CD4-positive, CD25-positive, alpha-beta regulatory T cell (primary cell): ENCODE results near the gene C5AR2. TPM values are rescaled to one million over a fixed set of nuclear protein-coding genes. Genes with fewer than 3 reads are reported as not detected.

ENCODE experiments used
- ATAC-seq, 2 donors: fragments of 150-1000 bp; cut with Tn5 transposase; one replicate each; pipeline ENCODE4 v1.10.0; 2021; ENCODE audit warnings: low read depth in 2 of 2, moderate number of reproducible peaks in 2 of 2, moderate library complexity in 1 of 2
- DNase-seq, 3 donors: peaks; one replicate each; pipeline versions ENCODE4 v3.0.0 to v3.0.0-alpha.2; 2012 to 2022; ENCODE audit warnings: mixed read lengths in 1 of 3
- H3K27ac ChIP-seq: one replicate; pipeline ENCODE4 v1.7.0; 2013; ENCODE audit warnings: mild to moderate bottlenecking, low read length; ENCODE audit not compliant: insufficient read depth, poor library complexity, severe bottlenecking
- H3K27me3 ChIP-seq: one replicate; pipeline ENCODE4 v1.7.0; 2013; ENCODE audit warnings: low read length; ENCODE audit not compliant: control insufficient read depth, insufficient read depth
- H3K36me3 ChIP-seq: one replicate; pipeline ENCODE4 v1.7.0; 2013; ENCODE audit warnings: mild to moderate bottlenecking, low read length, moderate library complexity; ENCODE audit not compliant: control insufficient read depth, insufficient read depth
- H3K4me1 ChIP-seq: 2 replicates; pipeline ENCODE4 v1.7.0; 2013; ENCODE audit warnings: mild to moderate bottlenecking, low read length; ENCODE audit not compliant: insufficient read depth, control insufficient read depth, poor library complexity, severe bottlenecking
- H3K4me3 ChIP-seq: one replicate; pipeline ENCODE4 v1.7.0; 2013; ENCODE audit warnings: low read depth, mild to moderate bottlenecking, low read length, moderate library complexity
- H3K9me3 ChIP-seq, 2 experiments: 1 replicate in 1 of 2; 2 replicates in 1 of 2; pipeline ENCODE4 v1.7.0; 2013; ENCODE audit warnings: low read length in 2 of 2, mild to moderate bottlenecking in 1 of 2, moderate library complexity in 1 of 2; ENCODE audit not compliant: control insufficient read depth in 2 of 2
- H3K27ac Mint-ChIP-seq, 3 donors: one replicate each; pipeline ENCODE4 v1.8.0; 2020 to 2022; ENCODE audit warnings: mild to moderate bottlenecking in 3 of 3, mixed read lengths in 3 of 3, moderate library complexity in 2 of 3
- H3K27me3 Mint-ChIP-seq: one replicate; pipeline ENCODE4 v1.8.0; 2022; ENCODE audit warnings: mild to moderate bottlenecking, mixed read lengths
- H3K36me3 Mint-ChIP-seq: one replicate; pipeline ENCODE4 v1.8.0; 2020; ENCODE audit warnings: mixed read lengths
- H3K4me1 Mint-ChIP-seq, 4 donors: one replicate each; pipeline ENCODE4 v1.8.0; 2020 to 2022; ENCODE audit warnings: mixed read lengths in 4 of 4, mild to moderate bottlenecking in 1 of 4
- H3K4me3 Mint-ChIP-seq, 4 donors: one replicate each; pipeline ENCODE4 v1.8.0; 2020 to 2022; ENCODE audit warnings: mild to moderate bottlenecking in 4 of 4, mixed read lengths in 4 of 4, moderate library complexity in 3 of 4
- H3K9me3 Mint-ChIP-seq, 7 donors: one replicate each; pipeline ENCODE4 v1.8.0; 2020 to 2022; ENCODE audit warnings: mixed read lengths in 7 of 7, mild to moderate bottlenecking in 3 of 7, moderate library complexity in 2 of 7
- polyA plus RNA-seq, 4 donors: library from polyadenylated mRNA; unstranded; fragments of 300-500 nt; fragmentation: Illumina TruSeq; gene quantifications; one replicate each; pipeline ENCODE4 v1.2.3, GENCODE V29; 2021
- total RNA-seq: library from RNA; stranded (reverse); gene quantifications from one replicate; pipeline ENCODE4 v1.2.3, GENCODE V29; 2022

C5AR2 gene
- total and polyA plus RNA-seq, 5 donors from 2014 or later: 0.09 to 1.9 (median 0.23) TPM

DNA sequence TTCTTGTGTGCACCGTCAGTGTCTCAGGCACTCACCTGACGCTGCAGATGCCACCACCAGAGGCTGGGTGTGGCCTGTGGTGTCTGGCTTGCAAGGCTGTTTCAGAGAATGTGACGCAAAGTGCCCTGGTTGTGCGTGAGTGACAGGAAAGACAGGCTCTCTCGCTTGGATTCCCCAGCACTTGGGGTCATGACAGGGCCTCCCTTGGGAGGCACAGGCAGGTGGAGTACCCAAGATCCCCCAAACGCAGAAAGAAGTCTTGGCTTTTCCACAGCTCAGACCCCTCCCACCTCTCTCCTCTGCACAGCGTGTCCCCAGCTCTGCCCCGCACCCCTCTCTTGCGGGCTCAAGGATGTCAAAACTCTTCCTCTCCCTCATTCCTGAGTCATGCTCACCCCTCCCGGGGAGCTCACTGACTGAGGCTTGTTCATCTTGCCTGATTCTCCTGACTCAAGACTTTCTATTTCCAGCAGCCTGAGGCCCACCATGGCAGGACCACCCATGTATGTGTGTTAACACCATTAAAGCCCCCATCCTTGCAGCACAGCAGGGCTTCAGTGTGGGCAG, 38.2 kb downstream of the C5AR2 start:
- H3K27ac ChIP-seq: no peak overlapping the region
- no peaks in the 10 kb centered on the region for H3K9me3 Mint-ChIP-seq
- no peak for DNase-seq

GRCh38 chr19:47371261-47371660, 39.3 kb downstream of the C5AR2 start:
- Histone ChIP-seq H3K4me3 (no peak overlapping the region), H3K36me3 (peaks cover 54% of the 10 kb centered on the region), H3K4me1 (no peaks in the 10 kb centered on the region), H3K9me3 (no peaks in the 10 kb centered on the region), H3K27ac (no peak overlapping the region), H3K27me3 (no peaks in the 10 kb centered on the region)
- Mint-ChIP-seq H3K4me3 (no peak overlapping the region), H3K27ac (no peak overlapping the region), H3K4me1 (peaks cover 0 to 1% (median 0%) of the 10 kb centered on the region in 4 donors), H3K9me3 (no peaks in the 10 kb centered on the region), H3K27me3 (no peaks in the 10 kb centered on the region), H3K36me3 (peaks cover 23% of the 10 kb centered on the region)
- ATAC-seq: no peak
- DNase-seq: no peak

More for the DNA sequence above, 38.2 kb downstream of the C5AR2 start:
- Histone ChIP-seq H3K4me1 (no peaks in the 10 kb centered on the region), H3K36me3 (peaks cover 46% of the 10 kb centered on the region), H3K27me3 (no peaks in the 10 kb centered on the region), H3K4me3 (no peak overlapping the region), H3K9me3 (no peaks in the 10 kb centered on the region)
- H3K36me3 Mint-ChIP-seq: peaks cover 24% of the 10 kb centered on the region
- no peak for ATAC-seq
- peak overlapping the region in 1 of 3 donors; percentile 34 for H3K27ac Mint-ChIP-seq
- peaks cover 0 to 1% (median 0%) of the 10 kb centered on the region in 4 donors for H3K4me1 Mint-ChIP-seq
- no peak overlapping the region for H3K4me3 Mint-ChIP-seq
- no peaks in the 10 kb centered on the region for H3K27me3 Mint-ChIP-seq

DNA sequence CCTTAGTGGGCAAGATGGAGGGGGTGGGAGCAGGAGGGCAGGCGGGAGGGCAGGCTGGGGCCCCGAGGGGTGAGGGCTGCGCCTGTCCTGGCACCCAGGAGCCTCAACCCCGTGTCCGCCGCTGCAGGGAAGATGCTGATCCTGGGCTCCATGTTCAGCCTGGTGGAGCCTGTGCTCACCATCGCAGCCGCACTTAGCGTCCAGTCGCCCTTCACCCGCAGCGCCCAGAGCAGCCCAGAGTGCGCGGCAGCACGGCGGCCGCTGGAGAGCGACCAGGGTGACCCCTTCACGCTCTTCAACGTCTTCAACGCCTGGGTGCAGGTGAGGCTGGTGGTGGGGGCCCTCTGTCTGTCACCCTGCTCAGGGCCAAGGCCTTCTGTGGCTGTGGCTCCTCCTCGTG, 40.6 kb downstream of the C5AR2 start:
- H3K4me3 ChIP-seq: no peak overlapping the region
- no peak overlapping the region for H3K27ac ChIP-seq
- Mint-ChIP-seq H3K27ac (no peak overlapping the region), H3K36me3 (peaks cover 22% of the 10 kb centered on the region), H3K4me1 (peaks cover 0 to 1% (median 0%) of the 10 kb centered on the region in 4 donors), H3K27me3 (no peaks in the 10 kb centered on the region), H3K4me3 (no peak overlapping the region), H3K9me3 (no peaks in the 10 kb centered on the region)
- peaks cover 60% of the 10 kb centered on the region for H3K36me3 ChIP-seq
- no peaks in the 10 kb centered on the region for H3K9me3 ChIP-seq
- H3K4me1 ChIP-seq: no peaks in the 10 kb centered on the region
- DNase-seq (no peak), ATAC-seq (no peak)
- no peaks in the 10 kb centered on the region for H3K27me3 ChIP-seq

- H3K27ac Mint-ChIP-seq: no peak overlapping the region
These were observed 41.6 kb downstream of the C5AR2 start for GRCh38 chr19:47373246-47374240.

DNA sequence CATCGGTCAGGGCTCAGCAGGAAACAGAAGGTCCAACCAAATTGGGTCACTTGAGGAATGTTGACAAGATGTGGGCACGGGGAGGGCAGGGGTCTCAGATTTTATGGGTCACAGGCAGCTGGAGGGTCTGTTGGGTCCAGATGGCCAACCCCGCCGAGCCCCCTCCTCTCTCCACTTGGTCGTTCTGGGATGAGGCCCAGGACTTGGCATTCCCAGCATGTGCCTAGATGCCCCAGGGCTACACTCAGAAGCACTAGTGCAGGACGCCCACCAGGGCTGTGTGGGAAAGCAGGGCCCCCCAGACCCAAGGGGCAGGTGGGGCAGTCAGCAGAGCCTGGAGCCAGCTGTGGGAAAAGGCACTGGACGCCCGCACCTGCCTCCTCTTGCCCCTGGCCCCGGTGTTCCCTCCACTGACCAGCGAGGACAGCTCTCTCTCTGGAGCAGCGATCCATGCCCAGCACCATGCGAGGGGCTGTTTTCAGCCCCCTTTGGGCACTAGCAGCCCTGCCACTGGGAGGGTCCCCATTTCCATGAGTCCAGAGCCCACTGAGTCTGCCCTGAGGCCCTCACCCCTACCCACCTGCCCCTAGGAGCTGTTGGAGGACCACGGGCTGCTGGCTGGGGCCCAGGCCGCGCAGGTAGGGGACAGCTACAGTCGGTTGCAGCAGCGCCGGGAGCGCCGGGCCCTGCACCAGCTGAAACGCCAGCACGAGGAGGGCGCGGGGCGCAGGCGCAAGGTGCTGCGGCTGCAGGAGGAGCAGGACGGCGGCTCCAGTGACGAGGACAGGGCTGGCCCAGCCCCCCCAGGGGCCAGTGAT, 43.1 kb downstream of the C5AR2 start:
- Mint-ChIP-seq H3K4me3 (no peak overlapping the region), H3K36me3 (peaks cover 14% of the 10 kb centered on the region), H3K9me3 (no peaks in the 10 kb centered on the region), H3K27ac (no peak overlapping the region), H3K27me3 (no peaks in the 10 kb centered on the region), H3K4me1 (no peaks in the 10 kb centered on the region)
- Histone ChIP-seq H3K36me3 (peaks cover 48% of the 10 kb centered on the region), H3K27ac (no peak overlapping the region), H3K4me3 (no peak overlapping the region), H3K27me3 (no peaks in the 10 kb centered on the region), H3K9me3 (no peaks in the 10 kb centered on the region), H3K4me1 (no peaks in the 10 kb centered on the region)
- no peak for DNase-seq
- no peak for ATAC-seq

More at GRCh38 chr19:47373246-47374240, 41.6 kb downstream of the C5AR2 start:
- H3K27me3 ChIP-seq: no peaks in the 10 kb centered on the region
- H3K4me3 ChIP-seq: no peak overlapping the region
- H3K36me3 ChIP-seq: peaks cover 58% of the 10 kb centered on the region
- no peak for DNase-seq
- no peaks in the 10 kb centered on the region for H3K9me3 ChIP-seq
- H3K27me3 Mint-ChIP-seq: no peaks in the 10 kb centered on the region
- no peaks in the 10 kb centered on the region for H3K4me1 ChIP-seq
- H3K9me3 Mint-ChIP-seq: no peaks in the 10 kb centered on the region
- no peak overlapping the region for H3K27ac ChIP-seq
- H3K4me1 Mint-ChIP-seq: peaks cover 0 to 1% (median 0%) of the 10 kb centered on the region in 4 donors
- H3K36me3 Mint-ChIP-seq: peaks cover 22% of the 10 kb centered on the region
- ATAC-seq: no peak
- no peak overlapping the region for H3K4me3 Mint-ChIP-seq

- Mint-ChIP-seq H3K4me3 (no peak overlapping the region), H3K4me1 (no peaks in the 10 kb centered on the region), H3K27me3 (no peaks in the 10 kb centered on the region), H3K9me3 (no peaks in the 10 kb centered on the region), H3K27ac (peak overlapping the region in 1 of 3 donors; percentile 79), H3K36me3 (peaks cover 14% of the 10 kb centered on the region)
- ATAC-seq (no peak), DNase-seq (no peak)
- Histone ChIP-seq H3K9me3 (no peaks in the 10 kb centered on the region), H3K27me3 (no peaks in the 10 kb centered on the region), H3K4me1 (peaks cover 1% of the 10 kb centered on the region), H3K27ac (no peak overlapping the region), H3K4me3 (no peak overlapping the region), H3K36me3 (peaks cover 50% of the 10 kb centered on the region)
These were observed 44.0 kb downstream of the C5AR2 start for GRCh38 chr19:47375694-47376588.
